HepG2 (cell line): ENCODE data around the gene TESK1. TPM values are rescaled to one million over a fixed set of nuclear protein-coding genes. Genes with fewer than 3 reads are reported as not detected.
A peak's percentile ranks its signal among the peaks of the same experiment; 100 is the strongest.

Experiments
- CENPT ChIP-seq: sonication (generic); formaldehyde crosslinking; IDR thresholded peaks from 2 replicates; pipeline ENCODE4 v1.8.0; 2022; ENCODE audit warnings: low read depth, mild to moderate bottlenecking, moderate library complexity, missing genetic modification reagents
- GFI1 ChIP-seq: sonication (generic); formaldehyde crosslinking; IDR thresholded peaks from 2 replicates; pipeline ENCODE4 v1.5.0; 2020; ENCODE audit warnings: missing genetic modification reagents, mild to moderate bottlenecking, borderline replicate concordance
- PHF21A ChIP-seq: sonication (generic); formaldehyde crosslinking; IDR thresholded peaks from 2 replicates; pipeline ENCODE4 v1.5.0; 2020; ENCODE audit warnings: mild to moderate bottlenecking, missing genetic modification reagents
- RNF219 ChIP-seq: sonication (generic); formaldehyde crosslinking; IDR thresholded peaks from 2 replicates; pipeline ENCODE4 v1.5.0; 2020; ENCODE audit warnings: mild to moderate bottlenecking, missing genetic modification reagents
- SOX5 ChIP-seq: IDR thresholded peaks from 2 replicates; pipeline ENCODE4 v1.6.1; 2016; ENCODE audit warnings: borderline replicate concordance
- SOX6 ChIP-seq, 2 experiments: fragments of 450-650 bp in 1 of 2; sonication (generic) in 1 of 2; formaldehyde crosslinking in 1 of 2; IDR thresholded peaks; 2 replicates each; pipeline versions ENCODE4 v1.4.0 to v1.6.1; 2017 to 2020; ENCODE audit warnings: antibody characterized with exemption in 1 of 2, mild to moderate bottlenecking in 1 of 2, missing genetic modification reagents in 1 of 2
- TEAD3 ChIP-seq: optimal IDR thresholded peaks from 2 replicates; pipeline ENCODE3; 2016; ENCODE audit warnings: borderline replicate concordance
- ZFP82 ChIP-seq: sonication (generic); formaldehyde crosslinking; IDR thresholded peaks from 2 replicates; pipeline ENCODE4 v1.5.1; 2020; ENCODE audit warnings: mild to moderate bottlenecking, missing genetic modification reagents, borderline replicate concordance
- ZNF234 ChIP-seq: sonication (generic); formaldehyde crosslinking; conservative IDR thresholded peaks from 2 replicates; pipeline ENCODE4 v1.5.1; 2020; ENCODE audit warnings: mild to moderate bottlenecking, missing genetic modification reagents
- ZNF317 ChIP-seq: sonication (generic); formaldehyde crosslinking; IDR thresholded peaks from 2 replicates; pipeline ENCODE4 v1.5.0; 2020; ENCODE audit warnings: mild to moderate bottlenecking, missing genetic modification reagents
- ZNF33A ChIP-seq: sonication (generic); formaldehyde crosslinking; IDR thresholded peaks from 2 replicates; pipeline ENCODE4 v1.5.1; 2020; ENCODE audit warnings: missing genetic modification reagents, mild to moderate bottlenecking, moderate library complexity, borderline replicate concordance
- ZNF382 ChIP-seq: sonication (generic); formaldehyde crosslinking; IDR thresholded peaks from 2 replicates; pipeline ENCODE4 v1.5.0; 2020; ENCODE audit warnings: missing genetic modification reagents, mild to moderate bottlenecking, borderline replicate concordance
- ZNF564 ChIP-seq: sonication (generic); formaldehyde crosslinking; IDR thresholded peaks from 2 replicates; pipeline ENCODE4 v1.8.1; 2023; ENCODE audit warnings: mild to moderate bottlenecking, missing genetic modification reagents
- ZNF616 ChIP-seq: sonication (generic); formaldehyde crosslinking; IDR thresholded peaks from 2 replicates; pipeline ENCODE4 v1.5.0; 2020; ENCODE audit warnings: low read depth, mild to moderate bottlenecking, missing genetic modification reagents
- ZNF746 ChIP-seq: sonication (generic); formaldehyde crosslinking; IDR thresholded peaks from 2 replicates; pipeline ENCODE4 v1.8.0; 2022; ENCODE audit warnings: mild to moderate bottlenecking, missing genetic modification reagents
- ZNF747 ChIP-seq: sonication (generic); formaldehyde crosslinking; IDR thresholded peaks from 2 replicates; pipeline ENCODE4 v1.8.1; 2023; ENCODE audit warnings: missing genetic modification reagents, mild to moderate bottlenecking, borderline replicate concordance
- ZNF770 ChIP-seq: sonication (generic); formaldehyde crosslinking; IDR thresholded peaks from 2 replicates; pipeline ENCODE4 v1.5.0; 2020; ENCODE audit warnings: mild to moderate bottlenecking, missing genetic modification reagents
- ZNF816 ChIP-seq: sonication (generic); formaldehyde crosslinking; IDR thresholded peaks from 2 replicates; pipeline ENCODE4 v1.8.0; 2022; ENCODE audit warnings: missing genetic modification reagents, mild to moderate bottlenecking, borderline replicate concordance
- polyA plus RNA-seq, 8 experiments: library from polyadenylated mRNA; depleted of rRNA in 3 of 8; stranded (reverse) in 7 of 8; unstranded in 1 of 8; fragments of >200 nt; fragmentation: Illumina TruSeq in 4 of 8; extraction: Trizol in 4 of 8; gene quantifications; 2 replicates each; pipeline versions ENCODE4 v1.2.1 to v1.2.3, GENCODE V29; 2011 to 2016; ENCODE audit warnings: low read depth in 4 of 8, missing spikeins in 1 of 8, mixed read lengths in 1 of 8; ENCODE audit not compliant: insufficient read depth in 1 of 8
- total RNA-seq, 5 experiments: library from RNA; depleted of rRNA; stranded (reverse); fragments of >200 nt; fragmentation: Illumina TruSeq; extraction: Trizol; gene quantifications; 2 replicates each; pipeline ENCODE4 v1.2.3, GENCODE V29; 2016; ENCODE audit warnings: low read depth in 1 of 5
- TF ChIP-seq, protein P1 (sequence below): sonication (generic); formaldehyde crosslinking; IDR thresholded peaks from 2 replicates; pipeline ENCODE4 v1.4.0; 2020; ENCODE audit warnings: mild to moderate bottlenecking, missing genetic modification reagents
- TF ChIP-seq, protein P2 (sequence below): sonication (generic); formaldehyde crosslinking; IDR thresholded peaks from 2 replicates; pipeline ENCODE4 v1.4.0; 2020; ENCODE audit warnings: missing genetic modification reagents, mild to moderate bottlenecking, borderline replicate concordance

Gene TESK1
- total and polyA plus RNA-seq, 2 of the 13 experiments (the other 11 are each of a cell fraction or from before 2014, with no cell fraction given) = 7.3 to 13.6 TPM

DNA sequence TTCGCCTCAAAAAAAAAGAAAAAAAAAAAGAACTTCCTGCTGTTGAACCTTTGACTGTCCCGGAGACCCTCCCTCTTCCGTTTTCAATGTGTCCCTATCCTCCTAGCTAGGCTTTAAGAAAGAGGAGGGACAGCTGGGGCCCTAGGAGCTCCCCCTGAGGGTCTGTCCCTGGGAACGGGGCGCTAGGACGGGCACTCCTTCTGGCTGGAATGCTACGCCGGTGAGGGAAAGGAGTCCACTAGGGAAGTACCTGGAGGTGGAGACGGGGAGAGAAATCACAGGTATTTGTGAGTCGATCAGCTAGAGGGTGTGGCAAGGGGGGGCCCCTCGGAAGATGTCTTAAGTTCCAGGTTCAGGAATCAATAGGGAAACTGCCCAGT lies 41.1 kb downstream of the TESK1 start (continued):
- TF ChIP-seq ZNF770 (CRISPR knock-in tag) (peak; percentile 24; the same call in 1 of the 2 replicates), SOX5 (CRISPR knock-in tag) (no peak), ZNF564 (no peak), RNF219 (CRISPR knock-in tag) (0 out of 2 replicates have a peak, but pooled peaks have one; percentile 25), ZNF234 (0 out of 2 replicates have a peak, but pooled peaks have one; percentile 31), ZFP82 (CRISPR knock-in tag) (0 out of 2 replicates have a peak, but pooled peaks have one; percentile 61), SOX6 (IDR thresholded peaks at IDR 0.05) (no peak), SOX6 (CRISPR knock-in tag; IDR thresholded peaks at IDR 0.05) (no peak), ZNF816 (peak; percentile 65; the same call in 1 of the 2 replicates), TEAD3 (peak; percentile 89), ZNF616 (CRISPR knock-in tag) (0 out of 2 replicates have a peak, but pooled peaks have one; percentile 37), ZNF382 (CRISPR knock-in tag) (no peak), PHF21A (CRISPR knock-in tag) (0 out of 2 replicates have a peak, but pooled peaks have one; percentile 28), ZNF33A (CRISPR knock-in tag) (peak; percentile 59; the same call in 1 of the 2 replicates), ZNF747 (0 out of 2 replicates have a peak, but pooled peaks have one; percentile 24), GFI1 (CRISPR knock-in tag) (peak; percentile 74; the same call in 1 of the 2 replicates), ZNF317 (CRISPR knock-in tag) (0 out of 2 replicates have a peak, but pooled peaks have one; percentile 16), CENPT (CRISPR knock-in tag) (no peak), ZNF746 (CRISPR knock-in tag) (0 out of 2 replicates have a peak, but pooled peaks have one; percentile 10)
- TF ChIP-seq, protein P1, sequence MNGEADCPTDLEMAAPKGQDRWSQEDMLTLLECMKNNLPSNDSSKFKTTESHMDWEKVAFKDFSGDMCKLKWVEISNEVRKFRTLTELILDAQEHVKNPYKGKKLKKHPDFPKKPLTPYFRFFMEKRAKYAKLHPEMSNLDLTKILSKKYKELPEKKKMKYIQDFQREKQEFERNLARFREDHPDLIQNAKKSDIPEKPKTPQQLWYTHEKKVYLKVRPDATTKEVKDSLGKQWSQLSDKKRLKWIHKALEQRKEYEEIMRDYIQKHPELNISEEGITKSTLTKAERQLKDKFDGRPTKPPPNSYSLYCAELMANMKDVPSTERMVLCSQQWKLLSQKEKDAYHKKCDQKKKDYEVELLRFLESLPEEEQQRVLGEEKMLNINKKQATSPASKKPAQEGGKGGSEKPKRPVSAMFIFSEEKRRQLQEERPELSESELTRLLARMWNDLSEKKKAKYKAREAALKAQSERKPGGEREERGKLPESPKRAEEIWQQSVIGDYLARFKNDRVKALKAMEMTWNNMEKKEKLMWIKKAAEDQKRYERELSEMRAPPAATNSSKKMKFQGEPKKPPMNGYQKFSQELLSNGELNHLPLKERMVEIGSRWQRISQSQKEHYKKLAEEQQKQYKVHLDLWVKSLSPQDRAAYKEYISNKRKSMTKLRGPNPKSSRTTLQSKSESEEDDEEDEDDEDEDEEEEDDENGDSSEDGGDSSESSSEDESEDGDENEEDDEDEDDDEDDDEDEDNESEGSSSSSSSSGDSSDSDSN (CRISPR knock-in tag) = peak; percentile 51; the same call in 1 of the 2 replicates
- TF ChIP-seq, protein P2, sequence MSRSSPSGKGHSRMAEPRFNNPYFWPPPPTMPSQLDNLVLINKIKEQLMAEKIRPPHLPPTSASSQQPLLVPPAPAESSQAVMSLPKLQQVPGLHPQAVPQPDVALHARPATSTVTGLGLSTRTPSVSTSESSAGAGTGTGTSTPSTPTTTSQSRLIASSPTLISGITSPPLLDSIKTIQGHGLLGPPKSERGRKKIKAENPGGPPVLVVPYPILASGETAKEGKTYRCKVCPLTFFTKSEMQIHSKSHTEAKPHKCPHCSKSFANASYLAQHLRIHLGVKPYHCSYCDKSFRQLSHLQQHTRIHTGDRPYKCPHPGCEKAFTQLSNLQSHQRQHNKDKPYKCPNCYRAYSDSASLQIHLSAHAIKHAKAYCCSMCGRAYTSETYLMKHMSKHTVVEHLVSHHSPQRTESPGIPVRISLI = peak; percentile 89
